RWPE2 (cell line): ENCODE data around the gene EBF4.
"Not testable (repeated sequence)": the region's sequence is repeated elsewhere in the genome, so short reads cannot be mapped to it uniquely, and the experiment has no call there.

ENCODE experiments used
- ATAC-seq: fragments of 200-7000 bp; cut with Tn5 transposase; 3 replicates; pipeline ENCODE4 v1.9.1; 2021; ENCODE audit warnings: low read depth
- DNase-seq: peaks from one replicate; pipeline ENCODE4 v3.0.0-alpha.2; 2020; ENCODE audit warnings: low spot score
- H3K27ac ChIP-seq: fragments of 450-650 bp; 2 replicates; pipeline ENCODE4 v1.5.1; 2017; ENCODE audit warnings: mild to moderate bottlenecking; ENCODE audit not compliant: poor library complexity, severe bottlenecking
- H3K27me3 ChIP-seq: fragments of 250-450 bp; sonication (Bioruptor Pico); 2 replicates; pipeline ENCODE4 v1.5.1; 2021; ENCODE audit warnings: mild to moderate bottlenecking, moderate library complexity; ENCODE audit not compliant: insufficient read depth, poor library complexity, severe bottlenecking
- H3K36me3 ChIP-seq: fragments of 250-450 bp; sonication (Bioruptor Pico); 2 replicates; pipeline ENCODE4 v1.5.1; 2020; ENCODE audit warnings: low read depth, mild to moderate bottlenecking, moderate library complexity
- H3K4me1 ChIP-seq: fragments of 250-450 bp; sonication (Bioruptor Pico); 2 replicates; pipeline ENCODE4 v1.5.1; 2021; ENCODE audit warnings: mild to moderate bottlenecking, moderate library complexity; ENCODE audit not compliant: insufficient read depth, poor library complexity, severe bottlenecking
- H3K4me3 ChIP-seq: fragments of 250-450 bp; sonication (Bioruptor Pico); 2 replicates; pipeline ENCODE4 v1.5.1; 2021; ENCODE audit warnings: mild to moderate bottlenecking, moderate library complexity; ENCODE audit not compliant: severe bottlenecking
- H3K9me3 ChIP-seq: fragments of 250-450 bp; sonication (Bioruptor Pico); 2 replicates; pipeline ENCODE4 v1.5.1; 2021; ENCODE audit warnings: mild to moderate bottlenecking, moderate library complexity; ENCODE audit not compliant: severe bottlenecking
- CTCF ChIP-seq: fragments of 450-650 bp; IDR thresholded peaks from one replicate; pipeline ENCODE4 v1.5.1; 2017; ENCODE audit warnings: mild to moderate bottlenecking, moderate library complexity; ENCODE audit not compliant: poor library complexity, severe bottlenecking

Gene EBF4

DNA sequence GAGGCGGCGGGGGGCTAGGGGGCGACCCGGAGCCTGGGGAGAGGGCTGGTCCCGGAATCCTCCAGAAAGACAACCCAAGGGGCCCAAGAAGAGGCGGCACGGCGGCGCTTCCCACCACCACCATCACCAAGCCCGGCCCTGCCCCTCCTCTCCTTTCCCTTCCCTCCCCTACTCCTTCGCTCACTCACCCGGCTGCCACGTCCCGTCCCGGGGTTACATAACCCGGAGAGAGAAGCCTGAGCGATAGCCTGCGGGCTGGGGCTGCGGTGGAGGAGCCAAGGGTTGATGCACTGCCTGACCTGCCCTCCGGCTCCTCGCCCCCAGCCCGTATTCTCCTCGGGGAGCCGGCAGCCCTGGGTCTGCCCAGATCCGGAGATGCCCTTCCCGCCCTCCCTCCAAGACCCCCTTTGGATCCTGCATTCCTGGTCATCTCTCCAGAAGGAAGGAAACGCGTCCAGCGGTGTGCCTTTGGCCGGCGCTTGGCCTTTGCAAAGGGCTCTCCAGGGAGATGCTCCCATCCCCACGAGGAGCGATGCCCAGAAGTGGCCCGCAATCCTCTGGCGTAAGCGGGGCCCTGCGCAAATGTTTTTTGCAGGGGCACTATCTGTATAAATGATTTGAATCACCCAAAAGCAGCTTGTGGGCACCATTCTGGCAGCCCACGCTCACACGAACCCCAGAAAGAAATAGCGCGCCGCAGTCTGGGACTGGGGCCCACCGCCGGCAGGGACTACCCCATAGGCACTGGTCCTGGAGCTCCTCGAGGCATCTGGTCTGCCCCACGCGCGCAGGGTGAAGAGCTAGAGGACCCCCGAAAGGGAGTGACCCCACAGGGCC is 112.5 kb downstream of the EBF4 start:
- H3K27ac ChIP-seq, result no peak overlapping the region
- no peak for ATAC-seq
- peaks cover 33% of the 10 kb centered on the region for H3K27me3 ChIP-seq
- no peaks in the 10 kb centered on the region for H3K36me3 ChIP-seq
- no peak for TF ChIP-seq CTCF
- no peaks in the 10 kb centered on the region for H3K9me3 ChIP-seq
- no peak for DNase-seq
- no peak overlapping the region for H3K4me3 ChIP-seq
- H3K4me1 ChIP-seq, result no peaks in the 10 kb centered on the region

GRCh38 chr20:2805689-2806350 is 113.2 kb downstream of the EBF4 start:
- no peak for DNase-seq
- no peaks in the 10 kb centered on the region for H3K4me1 ChIP-seq

DNA sequence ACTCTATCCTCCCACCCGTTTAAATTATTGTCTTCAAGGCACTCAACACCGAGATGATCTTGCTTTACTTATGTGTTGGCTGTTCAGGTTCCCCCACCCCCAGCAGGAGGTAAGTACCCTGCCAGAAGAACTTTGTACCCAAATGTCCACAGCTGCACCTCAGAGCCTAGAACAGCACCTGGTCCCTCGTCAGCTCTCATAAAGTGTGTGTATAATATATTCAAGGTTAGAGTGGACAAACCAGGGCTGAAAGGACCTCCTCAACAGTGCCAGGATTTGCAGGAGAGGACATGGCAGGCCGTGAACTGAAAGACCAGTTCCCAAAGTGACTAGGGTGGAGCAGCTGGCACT is 113.7 kb downstream of the EBF4 start:
- no peak for ATAC-seq
- no peak for TF ChIP-seq CTCF
- H3K27me3 ChIP-seq, result peaks cover 21% of the 10 kb centered on the region

More at GRCh38 chr20:2805689-2806350, 113.2 kb downstream of the EBF4 start:
- Histone ChIP-seq H3K4me3 (no peak overlapping the region), H3K9me3 (no peaks in the 10 kb centered on the region), H3K27me3 (peaks cover 26% of the 10 kb centered on the region), H3K27ac (no peak overlapping the region), H3K36me3 (no peaks in the 10 kb centered on the region)
- ATAC-seq, result no peak
- TF ChIP-seq CTCF, result no peak

GRCh38 chr20:2807019-2807418 is 114.4 kb downstream of the EBF4 start:
- ATAC-seq (no peak), DNase-seq (no peak)
- no peak for TF ChIP-seq CTCF
- no peaks in the 10 kb centered on the region for H3K4me1 ChIP-seq
- no peaks in the 10 kb centered on the region for H3K36me3 ChIP-seq
- no peak overlapping the region for H3K27ac ChIP-seq
- peaks cover 14% of the 10 kb centered on the region for H3K27me3 ChIP-seq
- no peak overlapping the region for H3K4me3 ChIP-seq
- H3K9me3 ChIP-seq, result peaks cover 3% of the 10 kb centered on the region

More for the DNA sequence above, 113.7 kb downstream of the EBF4 start:
- Histone ChIP-seq H3K4me1 (no peaks in the 10 kb centered on the region), H3K36me3 (no peaks in the 10 kb centered on the region), H3K27ac (no peak overlapping the region), H3K4me3 (no peak overlapping the region), H3K9me3 (no peaks in the 10 kb centered on the region)
- DNase-seq, result no peak

GRCh38 chr20:2807929-2808328 is 115.3 kb downstream of the EBF4 start:
- not testable (repeated sequence) for H3K4me3 ChIP-seq, H3K27ac ChIP-seq, H3K36me3 ChIP-seq, H3K27me3 ChIP-seq, H3K4me1 ChIP-seq, DNase-seq, H3K9me3 ChIP-seq, ATAC-seq
